Activated CD8-positive, alpha-beta T cell treated with anti-CD3 and anti-CD28 coated beads for 36 hours (primary cell): ENCODE data around the gene CDH2. TPM values are rescaled to one million over a fixed set of nuclear protein-coding genes. Genes with fewer than 3 reads are reported as not detected.

ENCODE experiments used
- ATAC-seq: fragments of 200-7000 bp; cut with Tn5 transposase; one replicate; pipeline ENCODE4 v1.10.0; 2021; ENCODE audit warnings: mild to moderate bottlenecking, moderate library complexity
- CTCF ChIA-PET: fragments of 350-600 bp; sonication (Branson Sonifier 250); formaldehyde crosslinking; loops from one replicate; lab custom pipeline; 2021; ENCODE audit warnings: antibody characterized with exemption; lab: Charles Lee
- POLR2A ChIA-PET: fragments of 350-600 bp; sonication (Branson Sonifier 250); formaldehyde crosslinking; loops from one replicate; lab custom pipeline; 2021; ENCODE audit warnings: antibody characterized with exemption; lab: Charles Lee
- DNase-seq: peaks from one replicate; pipeline ENCODE4 v3.0.0-alpha.2; 2020
- H3K27ac Mint-ChIP-seq: one replicate; pipeline ENCODE4 v1.8.0; 2021; ENCODE audit warnings: mild to moderate bottlenecking, mixed read lengths
- H3K27me3 Mint-ChIP-seq: one replicate; pipeline ENCODE4 v1.8.0; 2021; ENCODE audit warnings: mixed read lengths
- H3K36me3 Mint-ChIP-seq: one replicate; pipeline ENCODE4 v1.8.0; 2021; ENCODE audit warnings: low read depth, mixed read lengths
- H3K4me1 Mint-ChIP-seq: one replicate; pipeline ENCODE4 v1.8.0; 2021; ENCODE audit warnings: low read depth, mixed read lengths
- H3K4me3 Mint-ChIP-seq: one replicate; pipeline ENCODE4 v1.8.0; 2021; ENCODE audit warnings: mild to moderate bottlenecking, moderate library complexity, mixed read lengths
- H3K9me3 Mint-ChIP-seq: one replicate; pipeline ENCODE4 v1.8.0; 2021; ENCODE audit warnings: mixed read lengths
- intact Hi-C: fragments of 100-400 bp; cut with micrococcal nuclease; formaldehyde crosslinking; loops from one replicate; pipeline ENCODE4 v1.10.0; 2022
- total RNA-seq, 2 experiments: library from RNA; stranded (reverse); gene quantifications; one replicate each; pipeline ENCODE4 v1.2.3, GENCODE V29; 2021
- TF ChIP-seq, protein P1 (sequence below): fragments of 200-600 bp; IDR thresholded peaks from one replicate; pipeline ENCODE4 v1.8.0; 2022; ENCODE audit warnings: antibody characterized with exemption, mild to moderate bottlenecking

CDH2 gene
- total RNA-seq, 2 experiments from 2014 or later = 0.18 TPM; not detected in 1

DNA sequence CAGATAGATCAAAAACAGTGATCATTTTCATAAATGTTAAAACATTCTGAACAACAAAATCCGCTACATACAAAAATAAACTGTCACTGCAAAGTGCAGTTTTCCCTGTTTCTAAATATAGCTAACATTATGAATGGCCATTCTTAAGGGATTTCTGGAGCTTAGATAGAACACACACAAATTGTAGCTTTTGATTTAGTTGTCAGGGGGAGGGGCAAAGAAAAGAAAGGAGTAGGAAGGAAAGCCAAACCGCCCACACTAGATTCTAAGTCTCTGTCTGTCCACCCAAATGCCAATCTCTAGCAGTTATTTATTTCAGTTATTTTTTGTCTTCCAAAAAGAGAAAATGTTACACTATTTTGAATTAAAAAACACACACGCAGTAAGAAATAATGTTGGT, 182.4 kb downstream of the CDH2 start:
- no peaks in the 10 kb centered on the region for H3K36me3 Mint-ChIP-seq
- intact Hi-C loops = no loop called here
- POLR2A ChIA-PET = no interaction called here
- ATAC-seq (no peak), DNase-seq (no peak)
- H3K4me3 Mint-ChIP-seq = no peak overlapping the region
- TF ChIP-seq, protein P1, sequence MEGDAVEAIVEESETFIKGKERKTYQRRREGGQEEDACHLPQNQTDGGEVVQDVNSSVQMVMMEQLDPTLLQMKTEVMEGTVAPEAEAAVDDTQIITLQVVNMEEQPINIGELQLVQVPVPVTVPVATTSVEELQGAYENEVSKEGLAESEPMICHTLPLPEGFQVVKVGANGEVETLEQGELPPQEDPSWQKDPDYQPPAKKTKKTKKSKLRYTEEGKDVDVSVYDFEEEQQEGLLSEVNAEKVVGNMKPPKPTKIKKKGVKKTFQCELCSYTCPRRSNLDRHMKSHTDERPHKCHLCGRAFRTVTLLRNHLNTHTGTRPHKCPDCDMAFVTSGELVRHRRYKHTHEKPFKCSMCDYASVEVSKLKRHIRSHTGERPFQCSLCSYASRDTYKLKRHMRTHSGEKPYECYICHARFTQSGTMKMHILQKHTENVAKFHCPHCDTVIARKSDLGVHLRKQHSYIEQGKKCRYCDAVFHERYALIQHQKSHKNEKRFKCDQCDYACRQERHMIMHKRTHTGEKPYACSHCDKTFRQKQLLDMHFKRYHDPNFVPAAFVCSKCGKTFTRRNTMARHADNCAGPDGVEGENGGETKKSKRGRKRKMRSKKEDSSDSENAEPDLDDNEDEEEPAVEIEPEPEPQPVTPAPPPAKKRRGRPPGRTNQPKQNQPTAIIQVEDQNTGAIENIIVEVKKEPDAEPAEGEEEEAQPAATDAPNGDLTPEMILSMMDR = no peak
- H3K27me3 Mint-ChIP-seq = no peaks in the 10 kb centered on the region
- no peak overlapping the region for H3K27ac Mint-ChIP-seq
- no peaks in the 10 kb centered on the region for H3K4me1 Mint-ChIP-seq
- CTCF ChIA-PET = interaction anchor here (0.7 kb wide), 1 partner anchor 156 kb away, joined by 4 read pairs; no protein-coding TSS in a partner anchor
- peaks cover 9% of the 10 kb centered on the region for H3K9me3 Mint-ChIP-seq

DNA sequence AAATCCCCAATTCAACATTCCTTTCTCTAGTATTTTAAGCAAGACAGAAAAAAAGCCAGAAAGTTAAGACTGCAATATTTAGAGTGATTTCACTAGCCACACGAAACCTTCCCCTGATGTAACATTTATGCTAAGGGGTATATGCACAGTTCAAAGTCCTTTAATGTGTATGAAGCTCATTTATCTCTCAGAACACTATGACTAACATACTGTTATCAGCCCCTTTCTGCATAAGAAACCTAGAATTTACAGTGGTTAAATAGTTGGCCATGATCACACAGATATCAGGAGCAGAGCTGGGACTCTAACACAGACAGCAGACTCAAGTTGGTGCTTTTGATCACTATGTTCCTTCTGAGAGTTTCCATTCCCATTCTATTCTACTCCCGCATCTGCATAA, 185.5 kb downstream of the CDH2 start:
- POLR2A ChIA-PET = no interaction called here
- Mint-ChIP-seq H3K27ac (no peak overlapping the region), H3K4me1 (no peaks in the 10 kb centered on the region), H3K36me3 (no peaks in the 10 kb centered on the region), H3K27me3 (no peaks in the 10 kb centered on the region), H3K9me3 (no peaks in the 10 kb centered on the region), H3K4me3 (no peak overlapping the region)
- CTCF ChIA-PET = no interaction called here
- TF ChIP-seq, protein P1 = no peak
- DNase-seq = no peak
- intact Hi-C loops = no loop called here
- no peak for ATAC-seq

DNA sequence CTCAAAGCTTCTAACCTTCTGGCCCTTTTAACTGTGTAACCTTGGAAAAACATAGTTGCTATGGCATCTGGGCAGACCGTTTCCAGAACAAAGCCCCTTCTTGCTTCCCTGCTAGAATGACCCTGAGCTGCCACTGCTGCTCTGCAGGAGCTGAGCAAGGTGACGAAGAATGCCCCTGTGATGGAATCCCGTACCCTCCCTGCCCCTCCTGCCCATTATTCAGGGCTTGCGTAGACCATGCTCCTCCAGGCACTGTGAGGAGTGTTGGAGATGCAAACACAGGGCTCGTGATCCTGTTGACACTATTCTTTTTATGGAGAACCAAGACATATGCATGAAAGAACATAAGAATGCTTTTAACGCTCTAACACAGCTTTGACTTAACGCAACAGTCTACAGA, 191.1 kb downstream of the CDH2 start:
- ChIA-PET POLR2A (no interaction called here), CTCF (no interaction called here)
- H3K27me3 Mint-ChIP-seq = no peaks in the 10 kb centered on the region
- intact Hi-C loops = no loop called here
- H3K27ac Mint-ChIP-seq = no peak overlapping the region
- TF ChIP-seq, protein P1 = no peak
- no peaks in the 10 kb centered on the region for H3K4me1 Mint-ChIP-seq
- DNase-seq (no peak), ATAC-seq (no peak)
- H3K9me3 Mint-ChIP-seq = peaks cover 2% of the 10 kb centered on the region
- H3K4me3 Mint-ChIP-seq = no peak overlapping the region
- H3K36me3 Mint-ChIP-seq = no peaks in the 10 kb centered on the region

DNA sequence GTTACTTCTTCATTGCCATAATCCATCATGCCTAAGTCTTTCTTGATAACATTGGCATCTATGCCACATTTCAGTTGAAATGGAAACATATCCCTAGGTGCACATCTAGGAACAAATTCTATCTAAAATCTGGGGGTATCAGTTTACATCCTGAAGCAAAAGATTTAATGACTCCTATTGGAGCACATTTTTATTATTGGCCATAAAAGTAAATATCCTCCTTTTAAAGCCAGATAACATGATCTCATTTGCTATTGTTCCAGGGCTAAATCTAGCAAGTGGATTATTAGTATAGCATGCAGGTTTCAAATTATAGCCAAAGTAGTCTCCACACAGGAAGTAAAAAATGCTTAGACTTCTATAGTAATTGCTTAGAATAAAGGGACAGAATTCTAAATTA, 193.2 kb downstream of the CDH2 start:
- no peaks in the 10 kb centered on the region for H3K27me3 Mint-ChIP-seq
- ChIA-PET POLR2A (no interaction called here), CTCF (no interaction called here)
- no peaks in the 10 kb centered on the region for H3K36me3 Mint-ChIP-seq
- intact Hi-C loops = no loop called here
- no peak overlapping the region for H3K27ac Mint-ChIP-seq
- no peak for ATAC-seq
- no peak for DNase-seq
- TF ChIP-seq, protein P1 = no peak
- no peaks in the 10 kb centered on the region for H3K4me1 Mint-ChIP-seq
- H3K9me3 Mint-ChIP-seq = peaks cover 4% of the 10 kb centered on the region
- H3K4me3 Mint-ChIP-seq = no peak overlapping the region

DNA sequence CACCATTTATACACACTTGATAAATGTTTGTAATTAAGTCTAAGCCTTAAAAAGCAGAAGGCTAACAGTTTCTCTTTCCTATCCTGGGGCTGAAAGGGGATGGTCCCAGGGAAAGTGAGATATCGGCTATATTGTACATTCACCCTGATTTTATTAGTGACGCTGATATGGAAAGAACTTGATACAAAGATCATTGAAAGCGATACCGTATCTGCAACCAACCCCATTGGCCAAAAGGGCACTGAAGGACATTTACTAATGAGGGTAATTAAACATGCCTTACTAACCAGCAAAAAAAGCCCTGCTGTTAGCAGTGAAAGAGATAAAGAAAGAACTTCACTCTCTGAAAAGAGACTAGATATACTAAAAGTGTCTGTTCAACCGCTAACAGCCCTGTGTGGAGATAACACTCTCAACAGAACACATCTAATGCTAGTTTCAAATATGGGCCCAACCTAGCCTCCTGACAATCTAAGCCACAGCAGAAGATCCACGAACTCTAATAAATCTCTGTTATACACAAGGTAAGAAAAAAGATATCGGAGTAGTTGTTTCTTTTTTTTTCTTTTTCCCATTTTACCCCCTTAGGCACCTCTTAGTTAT, 200.0 kb downstream of the CDH2 start:
- intact Hi-C loops = no loop called here
- ChIA-PET POLR2A (no interaction called here), CTCF (no interaction called here)
- H3K9me3 Mint-ChIP-seq = peaks cover 6% of the 10 kb centered on the region
- no peak overlapping the region for H3K4me3 Mint-ChIP-seq
- no peaks in the 10 kb centered on the region for H3K4me1 Mint-ChIP-seq
- no peaks in the 10 kb centered on the region for H3K27me3 Mint-ChIP-seq
- no peaks in the 10 kb centered on the region for H3K36me3 Mint-ChIP-seq
- no peak overlapping the region for H3K27ac Mint-ChIP-seq
- TF ChIP-seq, protein P1 = no peak
- ATAC-seq (no peak), DNase-seq (no peak)
